ENCODE results near the gene ELF1.
A peak's percentile ranks its signal among the peaks of the same experiment; 100 is the strongest.

- TF ChIP-seq CTCF (conservative IDR thresholded peaks at IDR 0.05) (peak; percentile 56), EZH2 (IDR thresholded peaks at IDR 0.05; ENCODE audit: low read depth) (no peak)
These were observed 35.2 kb upstream of the ELF1 start for GRCh38 chr13:41054212-41054877.

Measured in PC-9 (cell line).